Hematopoietic multipotent progenitor cell treated with erythropoietin and hydrocortisone succinate and interleukin-3 and kit ligand, for 8 days (in vitro differentiated cells): ENCODE results near the gene CCL16.
"Not testable (repeated sequence)": the region's sequence is repeated elsewhere in the genome, so short reads cannot be mapped to it uniquely, and the experiment has no call there.

Source experiments
- DNase-seq: peaks from one replicate; pipeline ENCODE4 v3.0.0-alpha.2; 2015

The CCL16 gene

GRCh38 chr17:35981246-35981645, at the start of gene CCL16:
TSS of gene CCL16 (minus strand) at chr17:35981497. CDS start at chr17:35981420, 77 bp downstream.
- DNase-seq = no peak

GRCh38 chr17:36030956-36031355, 49.7 kb upstream of the CCL16 start:
- no peak for DNase-seq

- no peak for DNase-seq
These were observed 46.5 kb upstream of the CCL16 start for GRCh38 chr17:36027761-36028160.

- DNase-seq = no peak
These were observed 43.0 kb upstream of the CCL16 start for GRCh38 chr17:36024106-36024869.

GRCh38 chr17:36019423-36019822, 38.1 kb upstream of the CCL16 start:
- no peak for DNase-seq

GRCh38 chr17:36017799-36018198, 36.5 kb upstream of the CCL16 start, which contains the start of gene CCL23:
TSS of gene CCL23 (minus strand) at chr17:36017972. CDS start at chr17:36017897, 75 bp downstream.
- peak; percentile 29 for DNase-seq

- DNase-seq = no peak
These were observed 35.3 kb upstream of the CCL16 start for GRCh38 chr17:36016555-36016954.

- DNase-seq = not testable (repeated sequence)
These were observed 34.6 kb upstream of the CCL16 start for GRCh38 chr17:36015895-36016294.

GRCh38 chr17:36014946-36015345, 33.6 kb upstream of the CCL16 start:
- DNase-seq = no peak

GRCh38 chr17:36011201-36011600, 29.9 kb upstream of the CCL16 start:
- peak; percentile 90 for DNase-seq

- DNase-seq = peak; percentile 18
These were observed 27.8 kb upstream of the CCL16 start for GRCh38 chr17:36008998-36009665.

- DNase-seq = no peak
These were observed 23.4 kb upstream of the CCL16 start for GRCh38 chr17:36004594-36005108.

- DNase-seq = no peak
These were observed 21.3 kb upstream of the CCL16 start for GRCh38 chr17:36002631-36003030.

GRCh38 chr17:36001862-36002603, 20.7 kb upstream of the CCL16 start:
- DNase-seq = no peak

- DNase-seq = no peak
These were observed 19.9 kb upstream of the CCL16 start, which contains the start of gene CCL15 for GRCh38 chr17:36001110-36001771. TSS of gene CCL15 (minus strand) at chr17:36001553. CDS start at chr17:36001492, 61 bp downstream.

- no peak for DNase-seq
These were observed 19.4 kb upstream of the CCL16 start for GRCh38 chr17:36000732-36001109.

GRCh38 chr17:35998756-35999155, 17.5 kb upstream of the CCL16 start:
- DNase-seq = no peak

GRCh38 chr17:35998018-35998545, 16.8 kb upstream of the CCL16 start:
- DNase-seq = no peak

- DNase-seq = not testable (repeated sequence)
These were observed 14.0 kb upstream of the CCL16 start for GRCh38 chr17:35995346-35995745.

GRCh38 chr17:35991075-35991474, 9.8 kb upstream of the CCL16 start:
- DNase-seq = no peak

- DNase-seq = no peak
These were observed 6.9 kb upstream of the CCL16 start for GRCh38 chr17:35988164-35988563.

- no peak for DNase-seq
These were observed 5.3 kb upstream of the CCL16 start, which contains the start of gene CCL14 for GRCh38 chr17:35986643-35987042. TSS of gene CCL14 (minus strand) at chr17:35986729. CDS start at chr17:35986649, 80 bp downstream.
